Activated CD8-positive, alpha-beta memory T cell treated with anti-CD3 and anti-CD28 coated beads, Interleukin-2, amount 50 U/mL, for 48 hours (primary cell): ENCODE measurements around the gene AGBL1.

ENCODE experiments used
- DNase-seq: peaks from one replicate; pipeline ENCODE4 v3.0.0-alpha.2; 2020

AGBL1 gene

DNA sequence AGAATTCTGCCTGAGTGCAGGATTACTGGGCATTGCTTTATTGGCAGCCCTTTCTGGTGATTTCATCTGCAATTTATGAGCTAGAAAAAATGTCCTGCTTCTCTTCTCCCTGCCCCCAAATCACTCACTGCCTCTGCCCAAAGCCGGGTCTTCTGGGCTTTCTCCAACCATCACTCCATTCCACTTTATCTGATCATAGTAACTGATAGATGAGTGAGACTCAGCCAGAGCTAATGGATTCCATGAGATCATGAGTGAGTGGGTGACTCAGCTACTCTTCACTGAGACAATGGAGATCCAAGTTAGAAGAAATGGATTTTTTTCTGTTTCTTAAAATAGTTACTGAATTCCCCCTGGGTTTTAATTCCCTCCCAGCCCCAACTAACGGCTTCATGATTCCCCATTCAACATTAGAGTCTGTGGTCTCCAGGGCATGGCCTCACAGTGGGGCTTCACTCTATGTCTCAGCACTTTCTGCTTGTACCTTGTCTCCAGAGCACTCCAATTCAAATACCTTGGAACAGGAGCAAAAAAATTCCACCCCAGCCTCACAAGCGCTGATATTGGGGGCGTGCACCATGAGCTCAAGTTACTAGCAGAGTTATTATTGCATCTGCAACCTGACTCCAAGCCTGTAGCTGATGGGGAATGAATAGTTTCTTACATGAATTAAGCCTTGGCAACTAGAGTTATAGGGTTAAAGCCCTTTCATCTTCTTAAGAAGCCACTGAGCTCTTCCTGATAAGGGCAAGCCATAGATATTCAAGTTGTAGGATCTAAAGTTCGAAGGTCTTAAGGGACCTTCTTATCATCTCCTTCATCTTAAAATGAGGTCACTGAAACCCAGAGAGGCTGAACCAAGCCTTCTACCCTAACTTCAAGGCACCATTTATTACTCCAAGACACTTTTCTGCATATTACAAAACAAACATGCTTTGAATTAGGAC is 85.9 kb downstream of the AGBL1 start:
- DNase-seq = no peak

DNA sequence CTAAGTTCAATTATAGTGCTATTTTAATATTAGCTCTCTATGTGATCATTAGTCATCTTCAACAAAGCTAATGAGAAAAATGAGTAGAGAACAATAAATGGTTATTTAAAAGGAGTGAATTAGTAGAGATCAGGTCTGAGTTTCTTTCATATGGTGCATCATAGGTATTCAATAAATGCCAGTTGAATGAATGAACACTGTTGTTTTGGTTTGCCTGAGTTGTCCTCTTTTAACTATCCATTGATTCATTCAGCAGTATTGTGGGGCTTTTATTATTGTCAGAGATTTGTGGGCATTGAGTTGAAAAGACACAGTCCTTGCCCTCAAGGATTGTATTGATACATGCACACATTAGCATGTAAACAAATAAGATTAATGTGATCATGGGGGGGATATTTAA is 88.2 kb downstream of the AGBL1 start:
- no peak for DNase-seq

DNA sequence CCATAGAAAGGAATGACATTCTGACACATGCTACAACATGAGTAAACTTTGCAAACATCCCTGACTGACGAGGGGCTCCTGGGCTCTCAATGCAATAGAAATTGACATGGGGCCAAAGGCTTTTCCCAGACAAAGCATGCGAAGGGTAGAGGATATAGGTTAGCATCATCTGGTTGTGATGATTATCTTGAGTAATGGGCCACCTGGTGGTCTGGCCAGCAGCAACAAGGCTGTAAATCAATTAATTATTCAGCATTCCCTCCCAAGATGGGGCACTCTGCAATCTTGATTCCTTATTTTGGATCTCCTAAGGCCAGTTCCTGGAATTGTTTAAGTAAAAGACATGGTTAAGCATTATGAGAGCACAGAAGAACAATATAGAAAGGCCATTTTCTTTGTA is 99.2 kb downstream of the AGBL1 start:
- DNase-seq = no peak

DNA sequence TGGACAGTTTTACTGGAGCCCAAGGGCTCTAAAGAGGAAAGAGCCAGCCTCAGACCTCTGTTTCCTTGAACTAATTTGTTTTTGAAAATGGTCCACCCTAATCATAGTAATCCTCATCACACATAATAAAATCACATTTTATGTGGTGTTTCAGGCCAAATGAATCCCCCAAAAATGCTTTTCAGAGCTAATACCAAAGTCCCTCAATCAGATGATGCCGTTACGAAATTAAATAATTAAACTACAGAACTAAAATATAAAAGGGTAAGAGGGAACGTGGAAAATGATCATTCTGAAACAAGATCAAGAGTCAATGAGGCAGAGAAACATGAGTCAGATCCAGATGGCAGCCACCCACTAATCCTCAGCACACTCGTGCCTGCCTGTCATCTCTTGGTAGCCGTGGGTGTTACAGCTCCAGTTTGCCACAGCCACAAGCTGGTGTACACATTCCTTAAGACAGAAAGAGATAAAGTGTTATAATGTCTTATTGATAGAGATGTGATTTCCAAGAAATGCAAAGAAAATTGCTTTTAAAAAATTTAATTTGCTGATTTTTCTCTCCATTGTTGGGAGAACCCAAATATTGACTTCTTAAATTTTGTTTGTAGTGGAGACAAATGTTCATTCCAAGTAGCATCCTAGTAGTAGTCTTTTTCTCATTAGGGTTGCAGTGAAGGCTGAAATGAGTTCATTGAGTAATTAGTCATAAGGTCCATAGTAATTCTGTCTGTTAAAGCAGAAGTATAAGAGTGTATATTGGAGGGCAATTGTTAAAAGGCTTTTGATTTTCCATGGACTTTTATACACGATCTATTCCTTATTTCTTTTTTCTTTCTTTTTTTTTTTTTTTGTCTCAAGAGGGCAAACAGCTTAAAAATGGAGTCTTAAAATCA is 104.2 kb downstream of the AGBL1 start:
- DNase-seq = peak; percentile 54

DNA sequence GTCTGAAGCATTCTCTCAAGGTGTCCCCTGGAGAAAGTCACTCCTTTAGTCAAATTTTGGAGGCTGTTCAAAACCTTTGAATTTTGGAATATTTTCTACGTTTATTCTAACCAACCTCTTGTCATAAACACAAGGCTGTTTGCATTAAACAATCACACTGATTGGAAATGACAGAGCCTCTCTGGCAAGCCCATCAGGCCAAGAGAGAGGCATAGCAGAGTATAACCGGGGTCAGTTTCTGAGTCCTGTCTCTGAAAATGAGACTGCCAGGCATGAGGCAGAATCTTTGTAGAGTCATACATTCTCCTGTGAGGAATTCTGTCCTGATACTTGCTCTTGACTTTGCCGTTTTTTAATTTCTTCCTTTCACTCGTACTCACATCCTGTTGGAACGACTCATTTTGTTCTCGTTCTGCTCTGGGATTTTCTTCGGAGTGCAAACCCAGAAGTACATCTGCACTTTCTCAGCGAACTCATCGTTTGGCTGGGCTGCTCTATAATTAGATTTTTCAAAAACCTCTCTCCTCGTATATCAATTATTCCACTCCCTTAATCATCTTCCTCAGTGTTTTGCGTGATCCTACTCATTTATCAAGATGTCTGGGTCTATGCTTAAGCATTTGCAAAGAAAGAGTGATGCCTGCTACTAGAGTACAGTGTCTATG is 114.2 kb downstream of the AGBL1 start:
- no peak for DNase-seq

DNA sequence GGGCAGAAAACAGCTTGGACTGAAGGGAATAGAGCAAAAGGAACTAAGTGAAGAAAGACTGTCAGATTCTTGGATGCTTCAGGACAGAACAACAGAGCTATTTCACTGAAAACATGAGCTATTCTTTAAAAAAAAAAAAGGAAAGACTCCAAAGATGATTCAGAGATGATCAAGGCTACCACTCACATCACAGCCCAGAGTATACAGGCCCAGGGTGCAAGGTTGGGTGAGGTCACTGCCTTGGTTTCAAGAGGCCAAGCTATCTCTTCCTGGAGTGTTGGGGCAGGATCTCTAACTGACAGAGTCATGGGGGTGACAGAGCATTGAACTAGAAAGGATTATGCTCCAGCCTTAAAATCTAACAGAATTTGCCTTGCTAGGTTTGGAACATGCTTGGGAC is 118.1 kb downstream of the AGBL1 start:
- no peak for DNase-seq

DNA sequence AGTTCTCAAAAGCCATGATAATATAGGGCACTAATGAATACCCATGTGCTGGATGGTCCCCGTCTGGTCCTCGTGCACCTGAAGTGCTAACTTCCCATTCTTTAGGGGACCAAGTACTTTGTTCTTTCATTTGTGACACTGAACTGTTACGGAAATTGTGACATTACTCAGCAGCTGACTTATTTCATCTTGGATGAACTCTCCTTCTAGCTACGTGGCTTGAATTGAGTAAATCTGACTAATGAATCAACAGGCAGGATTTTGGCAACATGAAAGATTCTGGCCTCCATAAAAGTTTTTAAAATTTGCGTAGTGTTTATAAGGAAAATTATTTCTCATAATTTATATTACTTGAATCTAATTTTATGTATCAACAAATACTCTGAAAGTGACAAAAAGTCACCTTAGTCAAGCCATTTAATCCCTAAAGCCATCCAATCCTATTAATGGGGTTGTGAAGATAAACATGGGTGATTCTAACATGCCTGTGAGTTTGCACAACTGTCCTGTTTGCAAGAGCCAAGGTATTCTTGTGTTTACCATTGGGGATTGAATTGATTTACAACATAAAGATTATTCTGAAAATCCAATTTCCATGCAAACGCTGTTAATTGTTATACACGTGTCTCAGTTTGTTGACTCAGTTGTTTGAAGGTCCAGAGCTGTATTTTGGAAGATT is 119.9 kb downstream of the AGBL1 start:
- DNase-seq = no peak

DNA sequence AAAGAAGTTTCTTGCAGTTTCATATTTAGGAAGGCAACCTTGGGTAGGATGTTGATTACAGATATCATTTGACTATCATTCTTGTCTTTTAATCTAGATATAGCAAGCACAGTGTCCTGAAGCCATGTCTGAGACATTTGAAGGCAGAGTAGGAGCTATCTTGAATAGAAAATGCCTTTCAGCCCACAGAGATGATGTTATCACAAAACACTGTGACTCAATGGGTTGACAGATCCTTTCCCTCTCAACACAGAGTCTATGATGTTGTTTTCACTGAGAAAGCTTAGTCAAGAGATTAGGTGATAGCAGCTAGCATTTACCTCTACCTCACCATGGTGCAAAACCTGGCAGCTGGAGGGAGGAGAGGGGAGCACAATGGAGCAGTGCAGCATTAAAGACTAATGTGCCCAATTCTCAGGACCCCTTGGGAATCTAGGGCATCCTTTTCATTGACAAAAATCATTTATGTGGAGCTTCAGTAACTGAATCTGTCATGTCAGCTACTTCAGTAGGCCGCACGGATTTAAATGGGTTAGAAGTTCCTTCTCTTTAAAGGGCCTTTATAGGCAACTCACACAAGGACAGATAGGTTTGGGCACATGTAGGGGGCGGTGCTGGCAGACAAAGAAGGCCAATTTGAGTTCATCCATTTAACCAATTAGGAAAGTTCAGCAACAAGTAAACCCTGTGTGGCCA is 121.8 kb downstream of the AGBL1 start:
- DNase-seq = no peak

DNA sequence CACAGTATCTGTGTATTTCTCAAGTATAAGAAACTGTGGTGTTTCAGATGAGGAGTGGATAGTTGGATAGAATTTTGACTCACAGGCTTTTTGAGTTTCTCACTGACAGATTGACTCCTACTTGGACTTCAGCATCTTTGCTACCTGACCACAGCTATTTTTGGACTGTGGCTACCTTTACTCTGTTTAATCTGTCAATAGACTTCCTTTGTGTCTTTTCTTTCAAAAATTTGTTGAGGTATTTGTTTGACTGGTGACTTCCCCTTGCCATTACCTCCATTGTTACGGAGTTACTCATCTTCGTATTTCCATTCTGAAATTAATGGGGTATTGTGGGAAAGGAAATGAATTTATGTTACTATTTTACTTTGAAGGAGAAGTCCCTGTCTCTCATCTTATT is 123.8 kb downstream of the AGBL1 start:
- no peak for DNase-seq

DNA sequence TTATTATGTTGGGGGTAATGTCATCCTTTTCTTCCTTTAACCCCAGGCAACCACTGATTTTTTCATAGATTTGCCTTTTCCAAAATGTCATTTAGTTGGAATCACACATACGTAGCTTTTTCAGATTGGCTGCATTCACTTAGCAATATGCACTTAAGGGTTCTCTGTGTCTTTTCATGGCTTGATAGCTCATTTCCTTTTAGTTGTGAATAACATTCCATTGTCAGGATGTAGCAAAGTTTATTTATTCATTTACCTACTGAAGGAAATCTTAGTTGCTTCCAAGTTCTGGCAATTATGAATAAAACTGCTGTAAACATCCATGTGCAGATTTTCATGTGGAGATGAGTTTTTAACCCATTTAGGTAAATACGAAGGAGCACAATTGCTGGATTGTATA is 125.4 kb downstream of the AGBL1 start:
- DNase-seq = no peak

DNA sequence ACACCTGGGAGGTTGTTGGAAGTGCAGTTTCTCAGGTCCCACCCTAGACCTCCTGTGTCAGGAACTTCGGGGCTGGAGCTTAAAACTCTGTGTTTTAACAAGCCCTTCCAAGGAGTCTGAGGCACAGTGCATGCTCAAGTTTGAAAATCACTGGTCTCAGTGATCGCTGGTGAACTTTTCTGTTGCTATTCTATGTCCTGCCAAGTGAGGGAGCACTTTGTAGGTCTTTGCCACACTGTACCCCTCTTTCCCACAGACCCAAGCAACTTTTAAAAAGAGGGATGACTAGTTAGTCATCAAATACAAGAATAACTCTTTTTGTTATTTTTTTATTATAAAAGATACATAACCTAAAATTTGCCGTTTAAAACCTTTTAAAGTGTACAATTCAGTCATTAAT is 133.7 kb downstream of the AGBL1 start:
- no peak for DNase-seq

DNA sequence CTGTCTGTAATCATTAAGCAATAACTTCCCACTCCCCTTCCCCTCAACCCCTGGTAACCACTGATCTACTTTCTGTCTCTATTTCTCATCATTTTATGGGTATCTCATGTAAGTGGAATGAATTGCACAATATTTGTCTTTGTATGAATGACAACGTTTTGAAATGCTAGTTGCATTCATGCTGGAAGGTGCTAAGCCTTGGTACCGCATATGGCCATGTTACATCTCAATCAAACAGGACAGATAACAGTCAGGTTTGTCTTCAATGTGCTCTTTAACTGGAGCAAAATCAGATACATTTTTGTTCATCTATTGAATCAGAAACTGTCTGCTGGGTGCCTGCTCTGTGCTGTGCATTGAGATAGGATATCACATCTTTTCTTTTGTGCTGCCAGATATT is 134.2 kb downstream of the AGBL1 start:
- DNase-seq = no peak

DNA sequence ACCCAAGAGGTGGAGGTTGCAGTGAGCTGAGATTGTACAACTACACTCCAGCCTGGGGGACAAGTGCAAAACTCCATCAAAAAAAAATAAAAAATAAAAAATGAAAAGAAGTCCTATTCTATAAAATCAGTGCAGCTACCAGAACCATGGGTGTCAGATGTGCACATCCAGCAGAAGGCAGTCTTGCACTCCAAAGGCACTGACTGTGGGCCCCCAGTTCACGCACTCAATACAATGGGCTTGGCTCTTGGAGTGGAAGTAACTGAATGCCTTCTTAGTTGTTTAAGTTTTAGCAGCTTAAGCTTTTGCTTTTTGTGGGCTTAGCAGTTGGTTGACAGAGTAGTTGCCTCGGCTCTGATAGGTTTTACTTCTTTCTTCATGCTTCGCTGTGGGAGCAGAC is 141.4 kb downstream of the AGBL1 start:
- no peak for DNase-seq

DNA sequence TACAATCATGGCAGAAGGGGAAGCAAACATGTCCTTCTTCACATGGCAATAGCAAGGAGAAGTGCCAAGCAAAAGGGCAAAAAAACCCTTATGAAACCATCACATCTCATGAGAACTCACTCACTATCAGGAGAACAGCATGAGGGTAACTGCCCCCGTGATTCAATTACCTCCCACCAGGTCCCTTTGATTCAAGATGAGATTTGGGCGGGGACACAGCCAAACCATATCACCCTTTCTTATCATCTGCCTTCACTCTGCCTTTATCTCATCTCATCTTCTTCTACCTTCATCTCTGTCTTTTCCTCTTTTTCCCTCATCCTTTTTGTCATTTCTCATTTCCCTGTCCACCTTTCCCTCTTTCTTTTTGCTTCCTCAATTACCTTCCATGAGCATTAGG is 149.6 kb downstream of the AGBL1 start:
- DNase-seq = no peak

DNA sequence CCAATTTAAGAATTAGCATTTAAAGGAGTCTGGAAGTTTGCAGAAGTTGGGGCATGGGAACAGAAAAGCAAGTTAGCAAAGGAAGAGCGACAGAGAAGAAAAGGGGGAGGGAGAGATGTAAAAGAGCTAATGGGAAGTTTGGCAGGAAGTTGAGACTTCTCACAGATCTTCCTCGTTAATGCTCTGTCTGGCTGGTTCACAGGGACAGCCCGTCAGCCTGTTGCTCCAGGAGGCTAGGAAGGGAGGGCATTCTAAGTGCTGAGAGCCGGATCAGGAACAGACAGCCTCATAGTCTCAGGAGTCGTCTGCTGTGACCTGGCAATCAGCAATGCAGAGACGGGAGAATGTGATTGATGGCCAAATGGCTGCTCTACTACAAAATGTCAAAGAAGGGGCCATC is 150.3 kb downstream of the AGBL1 start:
- no peak for DNase-seq

DNA sequence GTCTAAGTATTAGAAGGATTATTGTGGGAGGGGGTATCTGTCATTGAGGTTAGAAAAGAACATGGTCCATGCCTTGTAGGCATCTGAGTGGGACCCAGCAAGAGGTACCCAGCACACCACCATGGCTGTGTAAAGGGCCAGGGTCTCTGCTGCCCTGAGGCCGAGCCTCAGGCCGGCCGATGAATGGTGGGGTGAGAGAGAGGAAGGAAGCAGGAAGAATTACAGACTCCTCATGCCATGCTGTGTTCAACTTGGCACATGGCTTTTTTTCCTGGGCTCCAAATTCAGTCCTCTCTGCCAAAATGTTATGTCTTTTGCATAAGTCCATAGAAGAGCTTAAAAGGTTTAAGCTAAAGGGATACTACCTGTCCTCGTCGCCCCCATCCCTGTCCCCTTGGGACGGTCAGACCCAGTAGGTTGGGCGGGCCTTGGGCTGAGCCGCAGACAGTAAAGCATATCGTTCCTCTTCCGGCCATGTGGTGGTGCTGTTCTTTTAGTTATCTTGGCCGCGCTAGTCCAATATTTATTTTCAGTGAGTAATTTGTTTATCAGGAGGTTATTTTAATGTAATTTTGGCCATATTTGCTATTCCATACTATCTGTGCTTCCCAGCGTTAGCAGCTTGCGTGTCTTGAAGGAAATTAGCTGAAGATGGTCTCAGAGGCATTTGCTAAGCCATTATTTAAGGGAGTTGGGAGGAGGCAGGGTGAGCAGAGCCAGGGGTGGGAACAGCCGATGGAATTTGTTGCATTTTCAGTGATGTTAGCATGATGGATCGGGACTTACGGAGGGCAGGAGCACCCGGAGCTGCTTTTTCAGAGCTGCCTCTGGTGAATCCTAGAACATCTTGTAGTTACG is 152.4 kb downstream of the AGBL1 start:
- DNase-seq = peak; percentile 61

DNA sequence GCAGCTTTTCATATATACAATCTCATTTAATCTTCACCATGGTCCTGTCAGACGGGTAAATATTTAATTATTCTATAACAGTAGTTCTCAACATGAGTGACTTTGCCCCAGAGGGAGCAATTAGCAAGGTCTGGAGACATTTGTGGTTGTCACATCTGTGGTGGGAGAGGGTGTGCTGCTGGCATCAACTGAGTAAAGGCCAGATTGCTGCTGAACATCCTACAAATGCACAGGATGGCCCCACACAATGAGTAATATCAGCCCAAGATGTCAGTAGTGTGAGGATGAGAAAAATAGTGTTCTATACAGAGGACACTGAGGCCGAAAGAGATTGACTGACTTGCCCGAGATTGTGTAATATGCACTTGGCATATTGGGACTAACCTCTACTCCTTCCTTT is 156.0 kb downstream of the AGBL1 start:
- no peak for DNase-seq

DNA sequence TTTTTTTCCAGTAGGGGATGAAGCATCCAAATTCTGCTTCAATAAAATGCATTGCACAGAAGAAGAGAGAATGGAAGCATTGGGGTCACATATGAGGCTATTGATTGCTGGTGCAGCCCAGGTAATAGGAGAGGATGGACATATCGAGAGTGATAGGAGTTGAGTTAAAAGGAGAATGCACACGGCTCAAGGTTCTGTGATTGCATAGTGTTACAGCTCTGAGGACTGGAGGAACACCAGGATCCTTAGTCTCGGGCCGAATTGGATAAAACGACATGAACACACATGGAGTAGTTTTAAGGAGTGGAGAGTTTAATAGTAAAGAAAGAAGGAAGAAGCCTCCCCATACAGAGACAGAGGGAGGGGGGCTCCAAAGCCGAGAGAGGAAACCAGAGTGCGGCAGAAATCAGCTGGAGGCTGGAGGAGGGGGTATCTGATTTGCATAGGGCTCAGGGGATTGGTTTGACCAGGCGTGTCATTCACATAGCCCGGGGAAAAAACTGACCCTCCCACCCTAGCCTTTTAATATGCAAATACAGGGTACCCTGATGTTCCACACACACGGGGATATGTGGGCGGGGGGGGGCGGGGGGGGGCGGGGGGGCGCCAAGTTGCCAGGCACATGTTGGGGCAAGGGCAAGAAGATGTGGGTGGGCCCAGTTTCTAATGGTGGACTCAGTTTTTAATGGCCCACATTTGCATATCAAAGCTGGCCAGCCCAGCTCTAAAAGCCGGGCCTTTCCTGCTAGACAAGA is 156.9 kb downstream of the AGBL1 start:
- no peak for DNase-seq

DNA sequence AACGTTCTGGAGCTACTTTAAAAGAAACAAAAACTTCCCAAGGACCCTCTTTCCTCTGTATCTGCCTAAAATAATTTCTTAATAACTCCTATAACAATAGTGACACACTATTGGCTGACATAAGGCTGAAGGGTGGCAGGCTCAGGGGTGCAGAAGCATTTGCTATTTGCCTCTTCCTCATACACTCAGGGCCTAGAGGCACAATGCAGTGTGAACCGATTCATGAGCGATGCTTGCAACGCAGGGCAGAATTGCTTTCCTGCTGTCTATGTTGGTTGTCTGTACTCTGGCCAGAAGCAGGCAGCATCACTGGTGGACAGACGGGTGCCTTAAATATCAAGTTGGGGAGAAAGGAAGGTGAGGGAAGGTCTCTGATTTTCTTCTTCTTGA is 157.4 kb downstream of the AGBL1 start:
- DNase-seq = no peak

DNA sequence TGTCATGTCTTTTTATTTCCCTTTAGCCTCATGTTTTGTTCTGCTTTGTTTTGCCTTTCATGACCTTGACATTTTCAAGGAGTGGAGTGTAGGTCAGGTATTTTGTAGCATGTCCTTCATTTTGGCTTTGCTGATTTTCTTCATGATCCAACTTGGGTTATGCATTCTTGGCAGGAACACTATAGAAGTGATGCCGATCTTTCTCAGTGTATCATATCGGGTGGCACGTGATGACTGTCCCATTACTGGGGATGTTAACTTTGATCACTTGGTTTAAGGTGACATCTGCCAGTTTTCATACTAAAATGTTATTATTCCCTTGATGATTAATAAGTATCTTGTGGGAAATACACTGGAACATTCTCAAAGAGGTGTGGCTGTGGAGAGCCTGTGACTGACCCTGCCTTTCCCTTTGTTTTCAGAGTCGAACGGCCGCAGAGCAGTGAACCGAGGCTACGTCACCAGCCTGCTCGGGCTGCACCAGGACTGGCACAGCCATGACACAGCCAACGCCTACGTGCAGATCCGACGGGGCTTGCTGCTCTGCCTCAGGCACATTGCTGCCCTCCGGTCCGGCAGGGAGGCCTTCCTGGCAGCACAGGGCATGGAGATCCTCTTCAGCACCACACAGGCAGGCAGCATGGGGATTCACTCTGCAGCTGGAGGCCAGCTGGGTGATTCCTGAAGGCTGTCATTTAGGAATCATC is 167.7 kb downstream of the AGBL1 start:
- DNase-seq = no peak
